Measurements from ENCODE around the gene COLQ.

Gene COLQ

DNA sequence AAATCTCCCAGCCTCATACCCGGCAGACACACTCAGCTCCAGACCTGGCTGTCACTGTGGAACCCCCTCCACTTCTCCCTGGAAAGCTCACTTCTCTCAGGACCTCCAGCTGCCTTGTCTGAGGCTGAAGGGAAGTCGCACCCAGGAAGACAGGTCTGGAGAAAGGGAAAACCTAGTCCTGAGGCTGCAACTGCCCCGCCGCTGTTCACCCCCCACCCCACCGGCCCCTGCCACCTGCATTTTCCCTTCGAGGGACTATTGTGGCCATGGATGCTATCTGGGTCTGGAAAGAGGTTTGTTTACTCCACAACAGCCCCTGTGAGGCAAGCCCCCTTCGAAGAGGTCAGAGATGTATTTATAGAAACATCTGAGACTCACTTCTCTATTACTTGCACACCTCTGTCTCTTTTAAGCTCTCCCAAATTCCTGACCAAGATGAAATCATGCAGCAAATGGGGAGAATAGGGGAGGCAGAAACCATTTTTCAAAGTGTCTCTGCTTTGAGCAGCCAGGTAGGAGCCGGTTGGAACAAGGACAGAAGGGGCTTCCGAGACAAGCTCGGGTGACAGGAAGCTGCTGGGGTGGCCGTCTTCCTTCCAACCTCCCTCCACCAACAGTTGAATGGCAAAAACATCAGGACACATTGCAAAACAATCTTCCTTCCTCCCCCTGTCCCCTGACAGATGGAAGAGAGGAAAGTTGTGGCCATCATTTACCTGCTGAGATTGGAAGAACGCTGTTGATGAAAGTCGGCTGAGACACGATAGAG lies 518 bp downstream of the COLQ start:
- DNase-seq (ENCODE audit: low read depth, low spot score), result no peak
- no peak overlapping the region for H3K27ac ChIP-seq

DNA sequence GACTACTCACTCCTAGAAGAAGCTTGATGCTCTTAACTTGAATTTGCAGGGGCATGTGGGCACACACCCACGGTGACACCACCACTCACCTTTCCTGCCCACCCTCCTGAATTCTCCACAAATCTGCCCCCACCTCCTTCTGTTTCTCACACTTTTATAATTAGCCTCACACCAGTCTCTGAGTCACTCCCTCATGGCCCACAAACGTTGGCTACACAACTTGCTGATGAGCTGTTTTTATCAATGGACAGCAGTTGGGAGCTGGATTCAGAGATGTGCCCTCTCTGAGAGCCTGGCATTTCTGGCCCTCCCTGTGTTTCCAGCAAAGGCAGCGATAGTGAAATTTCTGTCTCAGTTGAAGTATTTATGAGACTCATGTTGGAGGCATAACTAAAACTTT lies 1.3 kb downstream of the COLQ start:
- no peak for DNase-seq (ENCODE audit: low read depth, low spot score)

DNA sequence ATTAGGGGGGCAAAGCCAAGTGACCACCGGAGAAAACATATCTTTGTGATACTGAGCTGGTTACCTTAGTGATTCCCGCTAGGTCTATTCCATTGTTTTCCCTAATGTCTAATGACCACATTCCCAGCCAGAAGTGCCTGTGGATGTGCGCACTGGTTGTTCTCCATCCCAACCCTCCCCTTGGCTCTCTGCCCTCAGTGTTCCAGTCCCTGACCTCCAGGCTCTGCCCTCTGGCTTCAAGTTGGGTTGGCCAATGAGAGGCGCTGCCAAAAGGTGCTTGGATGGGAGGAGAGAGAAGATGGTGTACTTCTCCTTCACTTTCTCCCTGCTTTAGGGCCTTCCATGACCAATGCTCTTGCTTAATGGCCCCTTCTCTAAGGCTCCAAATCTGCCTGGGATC lies 2.4 kb downstream of the COLQ start:
- no peak overlapping the region for H3K27ac ChIP-seq
- DNase-seq (ENCODE audit: low read depth, low spot score), result no peak

More for the DNA sequence above, 1.3 kb downstream of the COLQ start:
- H3K27ac ChIP-seq, result no peak overlapping the region

DNA sequence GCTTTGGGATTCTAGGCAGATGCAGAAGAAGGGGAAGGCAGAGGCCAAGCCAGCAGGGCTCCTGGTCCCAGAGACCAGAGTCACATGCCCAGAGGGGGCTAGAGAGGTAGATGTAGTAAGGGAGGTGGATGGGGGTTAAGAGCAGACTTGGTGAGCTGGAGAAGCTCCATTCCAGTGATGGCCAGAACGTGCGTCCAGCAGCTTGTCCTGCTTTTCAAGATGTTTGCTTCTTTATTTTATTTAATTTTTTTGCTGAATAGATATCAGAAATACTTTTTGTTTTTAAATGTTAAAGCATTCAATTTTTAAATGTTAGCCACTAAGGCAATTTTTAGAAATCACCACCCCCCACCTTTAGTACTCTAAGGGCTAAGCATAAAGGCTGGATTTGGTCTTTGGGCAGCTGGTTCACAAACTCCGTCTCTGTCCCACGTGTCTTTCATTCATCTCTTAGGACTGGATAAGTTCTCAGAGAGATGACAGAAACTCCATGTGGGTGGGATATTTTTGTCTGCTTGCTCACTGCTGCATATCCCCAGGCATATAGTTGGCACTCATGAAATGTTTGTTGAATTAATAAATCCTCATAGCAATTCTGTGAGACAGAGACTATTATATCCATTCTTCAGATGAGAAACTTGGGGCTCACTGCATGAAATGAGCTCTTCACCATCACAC lies 6.7 kb downstream of the COLQ start:
- no peak overlapping the region for H3K27ac ChIP-seq
- DNase-seq (ENCODE audit: low read depth, low spot score), result no peak

DNA sequence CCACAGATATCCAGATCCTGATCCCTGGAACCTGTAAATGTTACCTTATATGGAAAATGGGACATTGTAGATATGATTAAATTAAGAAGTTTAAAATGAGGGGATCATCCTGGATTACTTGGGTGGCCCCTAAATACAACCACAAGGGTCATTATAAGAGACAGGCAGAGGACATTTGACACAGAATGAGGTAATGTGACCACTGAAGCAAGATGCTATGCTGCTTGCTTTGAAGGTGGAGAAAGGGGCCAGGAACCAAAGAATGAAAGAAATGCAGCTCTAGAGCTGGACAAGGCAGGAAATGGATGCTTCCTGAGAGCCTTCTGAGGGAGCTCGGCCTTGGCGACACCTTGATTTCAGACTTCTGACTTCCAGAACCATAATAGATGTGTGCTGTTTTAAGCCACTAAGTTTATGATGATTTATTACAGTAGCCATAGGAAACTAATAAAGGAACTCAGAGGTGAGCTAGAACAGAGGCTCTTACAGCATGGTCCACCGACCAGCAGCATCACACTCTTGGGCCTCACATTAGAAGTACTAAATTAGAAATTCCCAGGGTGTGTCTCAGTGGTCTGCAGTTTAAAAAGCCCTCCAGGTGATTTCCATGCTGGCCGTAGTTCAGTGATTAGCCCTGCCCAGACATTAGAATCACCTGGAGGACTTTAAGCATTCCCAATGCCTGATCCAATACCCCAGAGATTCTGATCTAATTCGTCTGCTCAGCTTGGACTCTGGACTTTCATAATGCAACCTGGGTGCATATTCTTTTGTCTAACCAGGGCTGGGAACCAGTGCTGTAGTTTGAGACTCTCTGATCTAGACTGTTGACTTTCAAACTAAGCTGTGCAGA lies 7.5 kb downstream of the COLQ start:
- DNase-seq (ENCODE audit: low read depth, low spot score), result no peak
- no peak overlapping the region for H3K27ac ChIP-seq

DNA sequence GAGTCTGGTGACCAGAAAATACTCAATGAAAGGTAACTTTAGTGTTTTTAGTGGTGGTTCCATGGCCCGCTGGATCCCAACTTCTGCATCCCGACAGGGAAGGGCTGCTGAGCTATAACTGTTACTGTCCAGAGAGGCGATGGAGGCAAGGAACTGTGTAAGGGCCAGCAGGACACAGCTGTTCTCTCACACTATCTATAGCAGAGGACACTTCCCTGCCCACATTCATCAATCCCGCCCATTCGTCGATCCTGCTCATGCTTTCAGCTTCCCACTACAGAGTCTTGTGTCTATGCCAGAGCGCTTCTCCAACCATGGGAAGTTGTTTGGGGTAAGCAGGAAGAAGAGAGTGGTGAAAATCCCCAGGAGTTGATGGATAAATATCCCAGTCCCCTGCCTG lies 8.4 kb downstream of the COLQ start:
- DNase-seq (ENCODE audit: low read depth, low spot score), result no peak
- H3K27ac ChIP-seq, result no peak overlapping the region

DNA sequence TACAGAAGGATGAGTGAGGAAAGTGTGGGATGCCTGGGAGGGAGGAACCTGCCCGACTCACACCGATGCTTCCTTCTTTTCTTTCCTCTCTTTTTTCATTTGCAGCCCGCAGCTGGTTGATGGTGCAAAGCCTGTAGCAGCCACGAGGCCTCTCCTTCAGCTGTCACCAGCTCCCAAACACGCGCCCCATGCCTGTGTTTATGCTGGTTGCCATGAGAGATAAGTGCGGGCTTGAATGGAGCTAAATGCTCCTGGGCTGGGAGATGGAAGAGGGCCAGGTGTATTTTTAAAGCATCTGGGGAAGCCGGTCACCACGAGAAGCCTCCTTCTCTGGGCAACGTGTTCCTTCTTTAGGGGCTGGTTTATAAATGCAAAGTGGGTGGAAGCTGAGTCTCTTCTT lies 9.3 kb downstream of the COLQ start:
- no peak for DNase-seq (ENCODE audit: low read depth, low spot score)

DNA sequence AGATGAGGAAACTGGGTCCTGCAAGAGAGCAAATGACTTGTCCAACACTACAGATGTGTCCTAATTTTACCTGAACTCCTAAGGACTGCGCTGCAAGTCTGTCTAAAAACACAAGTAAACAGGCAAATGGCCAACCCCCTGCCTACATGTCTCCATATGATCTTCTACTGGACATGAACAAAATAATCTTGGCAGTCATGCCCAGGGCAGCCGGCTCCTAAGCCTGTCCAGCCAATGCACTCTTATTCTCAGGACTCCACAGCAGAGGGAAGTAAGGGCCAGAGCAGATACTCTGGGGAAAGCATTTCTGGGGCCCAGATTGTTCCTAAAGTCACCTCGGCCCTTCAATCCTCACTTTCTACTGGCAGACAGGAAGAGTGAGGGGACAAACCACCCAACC lies 10.3 kb downstream of the COLQ start:
- H3K27ac ChIP-seq, result no peak overlapping the region
- DNase-seq (ENCODE audit: low read depth, low spot score), result no peak

More for the DNA sequence above, 9.3 kb downstream of the COLQ start:
- no peak overlapping the region for H3K27ac ChIP-seq

DNA sequence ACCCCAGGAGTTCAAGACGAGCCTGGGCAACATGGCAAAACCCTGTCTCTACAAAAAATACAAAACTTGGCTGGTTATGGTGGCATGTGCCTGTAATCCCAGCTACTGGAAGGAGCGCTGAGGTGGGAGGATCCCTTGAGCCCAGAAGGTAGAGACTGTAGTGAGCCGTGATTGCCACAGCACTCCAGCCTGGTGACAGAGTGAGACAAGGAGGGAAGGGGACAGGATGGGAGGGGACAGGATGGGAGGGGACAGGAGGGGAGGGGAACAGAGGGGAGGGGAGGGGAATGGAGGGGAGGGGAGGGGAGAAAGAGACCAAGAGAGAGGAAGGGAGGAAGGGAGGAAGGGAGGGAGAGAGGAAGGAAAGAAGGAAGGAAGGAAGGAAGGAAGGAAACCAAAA lies 11.0 kb downstream of the COLQ start:
- no peak overlapping the region for H3K27ac ChIP-seq
- no peak for DNase-seq (ENCODE audit: low read depth, low spot score)

DNA sequence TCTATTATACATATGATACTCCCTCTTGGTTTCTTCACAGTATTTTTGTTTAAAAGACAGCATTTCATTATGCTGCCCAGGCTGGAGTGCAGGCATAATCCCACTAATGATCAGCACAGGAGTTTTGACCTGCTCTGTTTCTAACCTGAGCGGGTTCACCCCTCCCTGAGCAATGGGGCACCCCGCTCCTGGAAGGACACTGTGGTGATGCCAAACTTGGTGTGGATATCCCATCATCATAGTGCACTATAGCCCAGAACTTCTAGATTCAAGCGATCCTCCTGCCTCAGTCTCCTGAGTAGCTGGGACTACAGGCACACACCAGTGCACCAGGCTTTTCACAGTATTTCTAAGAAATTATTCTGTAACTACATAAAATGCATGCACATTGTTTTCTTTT lies 14.9 kb downstream of the COLQ start:
- no peak for DNase-seq (ENCODE audit: low read depth, low spot score)
- H3K27ac ChIP-seq, result no peak overlapping the region

DNA sequence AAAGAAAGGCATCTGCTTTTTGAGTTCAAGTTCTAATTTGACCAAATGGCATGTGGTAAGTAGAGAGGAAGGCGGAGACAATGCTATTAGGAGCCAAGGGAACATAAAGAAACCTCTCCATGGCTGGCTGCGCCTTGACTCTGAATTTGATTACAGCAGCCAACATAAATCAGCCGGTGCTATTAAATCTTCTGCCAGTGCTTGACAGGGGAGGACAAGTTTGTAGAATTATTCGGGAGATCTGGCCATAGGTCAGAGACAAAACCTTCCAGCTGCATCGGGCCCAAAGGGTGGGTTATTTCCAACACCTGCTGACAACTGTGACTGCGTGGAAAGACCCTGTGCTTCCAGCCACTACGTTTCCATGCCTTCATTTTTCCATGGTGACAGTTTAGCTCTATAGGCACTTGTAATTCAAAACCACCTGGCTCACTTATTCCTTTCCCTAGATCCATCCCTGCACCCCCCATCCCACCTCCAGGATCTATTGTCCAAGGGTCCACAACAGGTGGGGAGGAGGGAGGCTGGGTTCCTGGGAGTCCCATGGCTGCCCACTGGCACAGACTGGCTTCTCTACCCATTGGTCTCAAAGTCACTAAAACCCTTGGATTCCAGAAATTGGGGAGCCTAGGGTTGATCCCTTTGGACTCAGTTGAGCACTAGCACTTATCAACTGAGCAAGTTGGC lies 15.9 kb downstream of the COLQ start:
- H3K27ac ChIP-seq, result no peak overlapping the region
- no peak for DNase-seq (ENCODE audit: low read depth, low spot score)

DNA sequence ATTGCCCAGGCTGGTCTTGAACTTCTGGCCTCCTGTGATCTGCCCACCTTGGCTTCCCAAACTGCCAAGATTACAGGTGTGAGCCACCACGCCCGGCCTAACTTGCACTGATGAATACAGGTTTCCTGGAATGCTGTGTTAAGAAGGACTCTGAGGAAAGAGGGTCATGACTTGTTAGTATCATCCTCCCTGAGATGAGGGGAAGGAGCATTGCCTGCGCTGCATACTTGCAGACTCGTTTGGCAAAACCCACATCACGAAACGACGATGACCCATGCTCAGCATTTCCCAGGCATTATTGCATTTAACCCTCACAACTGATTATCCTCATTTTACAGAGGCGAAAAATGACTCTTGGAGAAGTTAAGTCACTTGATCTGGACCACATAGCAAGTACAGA lies 18.9 kb downstream of the COLQ start:
- no peak overlapping the region for H3K27ac ChIP-seq
- DNase-seq (ENCODE audit: low read depth, low spot score), result no peak

DNA sequence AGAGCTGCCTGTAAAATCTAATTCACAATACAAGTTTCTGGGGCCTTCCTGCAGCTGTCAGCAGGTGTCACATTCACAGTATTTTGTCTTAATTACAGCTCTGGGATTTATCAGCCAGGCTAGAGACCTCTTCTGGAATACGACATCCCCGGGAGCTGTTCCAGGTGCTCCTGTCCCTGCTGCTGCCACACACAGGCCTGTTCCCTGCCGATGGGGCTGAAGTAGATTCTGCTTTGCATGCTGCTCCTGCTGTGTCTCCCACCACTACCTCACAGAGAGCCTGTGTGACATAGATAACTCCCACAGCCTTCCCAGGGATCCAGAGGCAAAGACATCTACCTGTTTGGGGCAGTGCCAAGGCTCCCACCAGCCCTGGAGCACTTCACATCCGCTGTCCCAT lies 20.4 kb downstream of the COLQ start:
- DNase-seq (ENCODE audit: low read depth, low spot score), result no peak
- H3K27ac ChIP-seq, result no peak overlapping the region

DNA sequence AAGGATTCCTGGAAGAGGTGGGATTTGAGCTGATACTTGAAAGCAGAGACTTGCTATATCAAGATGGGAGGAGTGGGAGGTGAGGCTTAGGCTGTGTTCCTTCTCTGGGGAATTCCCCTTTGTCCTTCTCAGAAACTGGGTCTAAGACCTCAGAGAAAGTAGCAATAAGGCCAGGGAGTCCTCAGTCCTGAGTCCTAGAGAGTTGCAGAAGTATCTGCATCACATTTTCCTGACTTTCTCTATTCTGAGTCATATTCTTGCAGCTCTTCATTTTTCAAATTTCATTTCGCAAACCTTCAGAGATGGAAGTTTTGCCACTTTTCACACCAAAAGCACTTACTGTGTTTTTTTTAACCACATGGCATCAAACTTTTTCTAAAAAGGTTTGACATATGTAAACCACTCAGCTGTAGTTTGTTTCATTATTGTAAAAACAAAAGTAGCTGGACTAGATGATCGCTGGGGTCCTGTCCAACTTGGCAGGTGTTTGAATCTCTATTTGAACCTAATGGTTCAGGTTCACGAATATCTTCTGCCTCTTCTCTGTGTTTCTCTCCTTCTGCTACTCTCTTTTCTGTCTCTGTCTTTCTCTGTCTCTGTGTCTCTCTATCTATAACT lies 21.3 kb downstream of the COLQ start:
- no peak for DNase-seq (ENCODE audit: low read depth, low spot score)

DNA sequence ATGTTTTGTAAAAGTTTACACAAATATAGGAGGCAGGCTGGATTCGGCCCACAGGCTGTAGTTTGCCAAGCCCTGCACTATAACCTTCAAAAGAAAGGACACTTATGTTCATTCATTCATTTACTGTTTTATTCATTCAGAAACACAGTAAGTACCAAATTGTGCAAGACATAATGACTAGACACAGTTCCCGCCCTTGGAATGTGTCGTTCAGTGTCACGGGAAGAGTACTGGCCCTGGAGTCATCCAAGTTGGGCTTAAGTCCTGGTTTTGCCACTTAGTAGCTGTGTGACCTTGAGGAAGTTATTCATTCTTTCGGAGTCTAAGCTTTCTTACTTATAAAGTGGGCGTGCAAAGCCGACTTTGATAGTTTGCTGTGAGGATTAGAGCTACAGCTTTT lies 22.0 kb downstream of the COLQ start:
- no peak overlapping the region for H3K27ac ChIP-seq
- DNase-seq (ENCODE audit: low read depth, low spot score), result no peak

More for the DNA sequence above, 21.3 kb downstream of the COLQ start:
- no peak overlapping the region for H3K27ac ChIP-seq

DNA sequence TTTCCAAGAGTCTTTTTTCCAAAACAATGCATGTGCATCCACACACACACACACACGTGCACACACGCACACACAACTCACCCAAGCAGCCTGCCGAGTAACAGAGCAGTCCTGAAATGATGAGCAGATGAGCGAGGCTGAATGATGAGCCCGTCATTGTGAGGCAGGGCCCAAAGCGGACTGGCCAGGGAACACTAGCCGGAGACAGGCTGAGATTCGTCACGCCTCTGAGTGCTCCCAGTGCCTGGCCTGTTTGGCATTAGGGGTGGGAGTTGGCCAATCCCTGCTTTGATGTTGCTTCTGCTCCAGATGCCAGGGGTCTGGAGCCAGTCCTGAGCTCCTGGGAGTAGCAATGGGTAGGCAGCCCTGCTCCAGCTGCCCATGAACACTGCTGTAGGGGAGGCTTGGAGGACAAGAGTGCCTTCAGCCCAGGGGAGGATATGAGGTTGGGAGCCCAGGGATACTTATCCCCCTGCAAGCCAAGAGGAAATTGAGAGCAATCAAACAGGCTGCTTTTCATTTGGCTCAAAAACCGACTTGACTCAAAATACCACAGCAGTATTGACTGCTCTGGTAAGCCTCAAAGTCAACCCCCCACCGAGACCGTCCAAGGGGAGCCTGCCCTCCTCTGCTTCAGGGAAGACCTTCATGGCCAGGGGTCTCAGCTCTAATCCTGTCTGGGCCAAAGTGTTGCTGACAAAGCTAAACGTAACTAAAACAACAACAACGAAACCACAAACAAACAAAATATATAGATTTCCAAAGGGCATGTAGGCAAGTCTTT lies 22.9 kb downstream of the COLQ start:
- no peak for DNase-seq (ENCODE audit: low read depth, low spot score)
- H3K27ac ChIP-seq, result no peak overlapping the region

DNA sequence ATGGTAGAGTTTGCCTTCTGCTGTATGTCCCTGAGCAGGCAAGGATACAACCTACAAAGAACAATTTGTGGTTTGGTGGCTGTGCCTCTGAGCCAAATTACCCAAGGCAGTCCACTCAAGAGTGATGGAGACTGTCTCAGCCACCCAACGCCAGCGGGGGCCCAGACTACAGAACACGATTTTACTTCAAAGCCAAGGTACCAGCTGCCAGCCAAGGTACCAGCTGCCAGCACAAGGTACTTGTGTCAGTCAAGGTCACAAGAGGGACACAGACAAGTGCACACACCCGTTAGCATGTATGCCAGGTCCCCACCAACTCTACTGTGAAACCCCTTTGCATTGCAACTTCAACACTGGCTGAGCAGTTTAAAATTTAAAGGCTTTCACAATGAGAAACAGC lies 23.5 kb downstream of the COLQ start:
- DNase-seq (ENCODE audit: low read depth, low spot score), result no peak
- H3K27ac ChIP-seq, result no peak overlapping the region

DNA sequence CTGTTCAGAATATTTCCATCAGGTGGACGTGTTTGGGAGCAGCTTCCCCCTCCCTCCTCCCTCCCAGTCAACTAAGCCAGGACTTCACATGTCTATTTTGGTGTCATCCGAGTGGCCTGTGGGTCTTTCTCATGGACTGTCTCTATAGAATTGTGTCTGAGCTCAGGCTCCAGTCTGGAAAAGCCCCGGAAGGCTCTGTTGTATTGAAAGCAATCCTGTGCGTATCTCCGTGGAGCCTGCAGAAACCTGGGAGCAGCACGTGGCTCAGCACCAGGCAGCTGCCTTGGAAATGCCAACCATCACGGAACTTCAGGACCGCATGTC lies 25.2 kb downstream of the COLQ start:
- H3K27ac ChIP-seq, result no peak overlapping the region
- no peak for DNase-seq (ENCODE audit: low read depth, low spot score)
